ENCODE results near the gene ZNF750.

The ZNF750 gene

DNA sequence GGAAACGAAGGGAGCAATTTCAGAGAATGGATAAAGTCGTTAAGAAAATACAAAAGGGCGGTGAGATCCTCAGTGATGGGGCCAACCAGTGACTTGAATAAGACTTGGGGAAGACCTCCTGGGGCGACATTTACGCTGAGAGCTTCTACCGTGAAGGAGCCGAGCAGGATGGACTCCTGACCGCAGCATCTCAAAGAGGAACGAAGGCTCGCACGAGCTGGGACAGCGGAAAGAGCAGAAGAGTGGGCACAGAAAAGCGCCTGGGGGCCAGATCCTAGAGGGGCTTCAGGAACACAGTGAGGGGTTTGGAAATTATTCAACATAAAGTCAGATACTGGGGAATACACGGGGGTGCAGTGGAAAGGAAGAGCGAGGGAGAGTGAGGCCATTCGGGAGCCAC, 17.5 kb downstream of the ZNF750 start:
- TF ChIP-seq, protein P1, sequence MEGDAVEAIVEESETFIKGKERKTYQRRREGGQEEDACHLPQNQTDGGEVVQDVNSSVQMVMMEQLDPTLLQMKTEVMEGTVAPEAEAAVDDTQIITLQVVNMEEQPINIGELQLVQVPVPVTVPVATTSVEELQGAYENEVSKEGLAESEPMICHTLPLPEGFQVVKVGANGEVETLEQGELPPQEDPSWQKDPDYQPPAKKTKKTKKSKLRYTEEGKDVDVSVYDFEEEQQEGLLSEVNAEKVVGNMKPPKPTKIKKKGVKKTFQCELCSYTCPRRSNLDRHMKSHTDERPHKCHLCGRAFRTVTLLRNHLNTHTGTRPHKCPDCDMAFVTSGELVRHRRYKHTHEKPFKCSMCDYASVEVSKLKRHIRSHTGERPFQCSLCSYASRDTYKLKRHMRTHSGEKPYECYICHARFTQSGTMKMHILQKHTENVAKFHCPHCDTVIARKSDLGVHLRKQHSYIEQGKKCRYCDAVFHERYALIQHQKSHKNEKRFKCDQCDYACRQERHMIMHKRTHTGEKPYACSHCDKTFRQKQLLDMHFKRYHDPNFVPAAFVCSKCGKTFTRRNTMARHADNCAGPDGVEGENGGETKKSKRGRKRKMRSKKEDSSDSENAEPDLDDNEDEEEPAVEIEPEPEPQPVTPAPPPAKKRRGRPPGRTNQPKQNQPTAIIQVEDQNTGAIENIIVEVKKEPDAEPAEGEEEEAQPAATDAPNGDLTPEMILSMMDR (IDR thresholded peaks at IDR 0.05; ENCODE audit: low read depth, low read length, missing control alignments) = no peak
- DNase-seq (ENCODE audit: low read depth) = no peak
- in situ Hi-C loops (cut with HindIII; ENCODE audit: low sequenced_read_pairs) = loop anchor here (5.0 kb wide), 1 partner anchor 75 kb away; no protein-coding TSS in a partner anchor

DNA sequence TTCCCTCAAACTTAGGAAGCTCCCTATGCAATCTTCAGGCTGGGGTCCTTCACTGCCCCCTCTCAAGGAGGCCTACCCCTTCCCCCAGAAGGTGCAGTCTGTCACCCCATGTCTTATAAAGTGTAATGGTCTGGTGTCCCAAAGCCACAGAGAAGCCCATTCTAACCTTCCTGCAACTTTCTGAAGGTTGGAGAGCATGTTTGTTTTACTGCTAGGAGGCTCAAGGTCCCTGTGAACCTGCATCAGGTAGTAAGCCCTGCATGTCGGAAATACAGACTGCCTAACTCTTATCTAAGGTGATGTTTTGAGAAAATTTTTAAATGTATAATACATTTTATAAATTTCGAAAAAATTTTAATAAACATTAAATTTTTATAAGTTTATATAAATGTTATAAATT, 18.3 kb downstream of the ZNF750 start:
- TF ChIP-seq, protein P1 (IDR thresholded peaks at IDR 0.05; ENCODE audit: low read depth, low read length, missing control alignments) = no peak
- in situ Hi-C loops (cut with HindIII; ENCODE audit: low sequenced_read_pairs) = loop anchor here (5.0 kb wide), 1 partner anchor 76 kb away; no protein-coding TSS in a partner anchor
- no peak overlapping the region for H3K4me3 ChIP-seq (ENCODE audit: low read depth, low read length)
- DNase-seq (ENCODE audit: low read depth) = no peak

More for the DNA sequence above, 17.5 kb downstream of the ZNF750 start:
- H3K4me3 ChIP-seq (ENCODE audit: low read depth, low read length) = no peak overlapping the region

DNA sequence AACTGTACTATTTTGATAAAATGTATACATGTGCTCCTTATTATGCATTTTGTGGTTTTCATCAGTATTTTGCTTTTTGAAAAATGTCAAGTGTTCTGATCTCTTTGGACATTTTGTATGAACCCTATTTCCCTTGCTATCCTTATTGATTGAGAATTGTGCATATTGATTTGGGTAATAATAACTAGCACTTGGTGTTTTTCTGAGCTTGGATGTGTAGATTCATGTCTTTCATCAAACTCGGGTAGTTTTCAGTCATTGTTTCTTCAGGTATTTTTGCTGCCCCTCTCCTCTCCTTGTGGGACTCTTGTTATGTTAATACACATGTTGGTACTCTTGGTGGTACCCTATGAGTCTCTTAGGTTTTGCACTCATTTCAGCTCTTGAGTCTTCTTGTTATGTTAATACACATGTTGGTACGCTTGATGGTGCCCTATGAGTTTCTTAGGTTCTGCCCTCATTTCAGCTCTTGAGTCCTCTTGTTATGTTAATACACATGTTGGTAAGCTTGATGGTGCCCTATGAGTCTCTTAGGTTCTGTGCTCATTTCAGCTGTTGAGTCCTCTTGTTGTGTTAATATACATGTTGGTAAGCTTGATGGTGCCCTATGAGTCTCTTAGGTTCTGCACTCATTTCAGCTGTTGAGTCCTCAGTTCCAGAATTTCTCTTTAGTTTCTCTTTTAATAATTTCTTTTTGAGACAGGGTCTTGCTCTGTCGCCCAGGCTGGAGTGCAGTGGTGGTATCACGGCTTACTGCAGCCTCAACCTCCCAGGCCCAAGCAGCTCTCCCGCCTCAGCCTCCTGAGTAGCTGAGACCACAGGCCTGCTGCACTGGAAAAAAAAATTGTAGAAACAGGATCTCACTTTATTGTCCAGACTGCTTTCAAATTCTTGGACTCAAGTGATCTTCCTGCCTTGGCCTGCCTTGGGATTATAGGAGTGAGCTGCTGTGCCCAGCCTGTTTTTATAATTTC, 19.3 kb downstream of the ZNF750 start:
- TF ChIP-seq, protein P1 (IDR thresholded peaks at IDR 0.05; ENCODE audit: low read depth, low read length, missing control alignments) = no peak
- no peak overlapping the region for H3K4me3 ChIP-seq (ENCODE audit: low read depth, low read length)
- in situ Hi-C loops (cut with HindIII; ENCODE audit: low sequenced_read_pairs) = loop anchor here (5.0 kb wide), 1 partner anchor 77 kb away; no protein-coding TSS in a partner anchor
- no peak for DNase-seq (ENCODE audit: low read depth)

DNA sequence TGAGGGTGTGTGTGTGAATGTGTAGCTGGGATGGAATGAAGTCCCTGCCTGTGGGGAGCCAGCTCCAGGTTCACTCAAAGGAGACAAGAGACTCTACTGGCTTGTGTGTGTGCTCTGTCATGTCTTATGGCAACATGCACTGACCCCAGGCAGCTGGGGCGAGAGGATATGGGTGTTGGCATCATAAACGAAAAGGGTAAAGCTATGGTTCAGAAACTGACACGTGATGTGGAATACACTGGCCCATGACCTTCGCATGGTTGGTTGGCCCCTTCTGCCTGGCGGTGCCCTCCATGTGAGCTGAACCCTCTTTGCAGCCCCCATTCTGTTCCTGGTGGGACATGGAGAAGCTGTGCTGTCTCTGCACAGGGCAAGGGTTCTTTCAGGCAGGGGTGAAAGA, 21.9 kb downstream of the ZNF750 start:
- no peak for DNase-seq (ENCODE audit: low read depth)
- TF ChIP-seq, protein P1 (IDR thresholded peaks at IDR 0.05; ENCODE audit: low read depth, low read length, missing control alignments) = no peak
- H3K4me3 ChIP-seq (ENCODE audit: low read depth, low read length) = no peak overlapping the region
- in situ Hi-C loops (cut with HindIII; ENCODE audit: low sequenced_read_pairs) = no loop called here

DNA sequence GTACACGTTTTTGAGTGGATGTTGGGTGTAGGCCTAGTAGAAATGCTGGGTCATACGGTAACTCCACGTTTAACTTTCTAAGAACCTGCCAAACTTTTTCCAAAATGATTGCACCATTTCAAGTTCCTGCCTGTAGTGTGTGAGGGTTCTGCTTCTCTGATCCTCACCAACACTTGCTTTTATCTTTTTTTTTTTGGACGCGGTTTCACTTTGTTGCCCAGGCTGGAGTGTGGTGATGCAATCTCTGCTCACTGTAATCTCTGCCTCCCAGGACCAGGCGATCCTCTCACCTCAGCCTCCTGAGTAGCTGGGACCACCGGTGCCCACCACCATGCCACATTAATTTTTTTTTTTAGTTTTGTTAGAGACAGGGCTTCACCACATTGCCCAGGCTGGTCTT, 23.5 kb downstream of the ZNF750 start:
- TF ChIP-seq, protein P1 (IDR thresholded peaks at IDR 0.05; ENCODE audit: low read depth, low read length, missing control alignments) = no peak
- DNase-seq (ENCODE audit: low read depth) = no peak
- in situ Hi-C loops (cut with HindIII; ENCODE audit: low sequenced_read_pairs) = no loop called here
- H3K4me3 ChIP-seq (ENCODE audit: low read depth, low read length) = no peak overlapping the region

DNA sequence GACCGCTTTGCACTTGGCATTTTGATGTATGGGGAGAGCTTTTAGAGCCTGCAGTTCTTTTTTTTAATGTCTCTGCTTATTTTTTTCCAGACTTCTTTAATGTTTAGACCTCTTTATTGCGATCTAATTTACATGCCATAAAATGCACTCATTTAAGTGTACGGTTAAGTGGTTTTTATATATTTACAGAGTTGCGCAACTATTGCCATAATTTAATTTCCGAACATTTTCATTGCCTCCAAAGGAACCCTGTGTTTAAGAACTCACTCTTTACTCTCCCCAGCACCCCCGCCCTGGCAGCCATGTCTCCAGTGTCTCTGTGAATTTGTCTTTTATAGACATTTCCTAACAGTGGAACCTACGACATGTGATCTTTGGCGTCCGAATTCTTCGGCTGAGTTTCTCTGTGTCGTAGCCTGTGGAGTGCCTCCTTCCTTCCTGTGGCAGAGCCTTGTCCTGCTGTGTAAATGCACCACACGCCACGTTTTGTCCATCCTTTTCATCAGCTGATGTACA, 24.0 kb downstream of the ZNF750 start:
- no peak for DNase-seq (ENCODE audit: low read depth)
- H3K4me3 ChIP-seq (ENCODE audit: low read depth, low read length) = no peak overlapping the region
- TF ChIP-seq, protein P1 (IDR thresholded peaks at IDR 0.05; ENCODE audit: low read depth, low read length, missing control alignments) = no peak
- in situ Hi-C loops (cut with HindIII; ENCODE audit: low sequenced_read_pairs) = no loop called here

Measured in astrocyte of the cerebellum (primary cell).